HG02943 (cell line): Measurements from ENCODE around the gene JAKMIP2.
"Not testable (repeated sequence)": the region's sequence is repeated elsewhere in the genome, so short reads cannot be mapped to it uniquely, and the experiment has no call there.

Experiments used
- ATAC-seq: cut with Tn5 transposase; IDR thresholded peaks from one replicate; pipeline ENCODE4 v1.9.1; 2021; ENCODE audit warnings: mild to moderate bottlenecking, low read depth, moderate library complexity; ENCODE audit not compliant: unreplicated experiment

Gene JAKMIP2

GRCh38 chr5:147567917-147568598 is 214.5 kb downstream of the JAKMIP2 start:
- no peak for ATAC-seq

DNA sequence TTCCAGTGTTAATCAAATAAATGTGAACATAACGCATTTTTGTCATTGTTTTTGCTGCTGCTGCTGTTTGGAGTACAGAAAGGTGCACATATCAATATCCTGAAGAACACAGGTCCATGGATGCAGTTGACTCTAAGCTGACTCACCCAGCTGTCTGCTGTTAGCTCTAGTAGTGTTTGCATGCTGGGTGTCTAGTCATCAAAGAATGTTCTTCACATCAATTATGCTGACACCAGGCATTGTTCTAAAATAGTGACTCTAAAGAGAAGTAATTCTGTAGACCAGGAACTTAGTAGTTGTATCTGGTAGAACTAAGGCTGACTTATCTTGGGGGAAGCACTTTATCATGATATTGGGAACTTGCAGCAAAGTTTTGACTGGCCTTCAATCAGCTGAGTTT is 217.0 kb downstream of the JAKMIP2 start:
- no peak for ATAC-seq

DNA sequence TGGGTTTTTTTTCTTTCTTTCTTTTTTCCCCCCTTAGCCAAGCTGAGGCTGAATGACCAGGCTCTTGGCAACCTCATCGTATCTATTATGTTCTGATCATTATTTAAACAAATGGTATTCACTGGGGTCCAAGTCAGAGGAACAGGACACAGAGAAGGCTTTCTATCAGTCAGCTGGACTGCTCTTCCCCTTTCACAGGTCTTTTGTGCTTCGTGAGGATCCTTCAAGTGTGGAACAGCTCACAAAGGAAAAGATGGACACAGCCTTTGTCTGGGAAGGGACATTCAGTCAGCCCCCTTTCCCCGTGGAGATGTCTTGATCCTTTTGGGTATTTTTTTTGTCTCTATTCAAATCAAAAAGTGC is 218.4 kb downstream of the JAKMIP2 start:
- no peak for ATAC-seq

GRCh38 chr5:147563466-147564123 is 218.9 kb downstream of the JAKMIP2 start:
- ATAC-seq: no peak

DNA sequence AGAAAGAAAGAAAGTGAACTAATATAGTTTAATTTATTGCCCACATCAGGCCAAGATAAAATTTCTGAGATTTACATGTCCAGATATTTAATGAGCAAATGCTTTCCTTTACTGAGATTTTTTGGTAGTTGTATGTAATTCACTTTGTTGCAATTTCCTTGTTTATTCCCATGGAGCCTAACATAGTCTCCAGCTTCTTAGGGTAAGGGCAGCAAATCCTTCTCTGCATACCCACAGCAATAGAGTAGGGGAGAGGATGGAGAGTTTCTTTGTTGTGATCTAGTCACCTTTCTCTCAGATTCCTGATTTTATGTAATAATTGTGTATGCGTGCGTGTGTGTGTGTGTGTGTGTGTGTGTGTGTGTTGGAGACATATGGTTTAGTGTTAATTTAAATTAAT is 221.1 kb downstream of the JAKMIP2 start:
- no peak for ATAC-seq

DNA sequence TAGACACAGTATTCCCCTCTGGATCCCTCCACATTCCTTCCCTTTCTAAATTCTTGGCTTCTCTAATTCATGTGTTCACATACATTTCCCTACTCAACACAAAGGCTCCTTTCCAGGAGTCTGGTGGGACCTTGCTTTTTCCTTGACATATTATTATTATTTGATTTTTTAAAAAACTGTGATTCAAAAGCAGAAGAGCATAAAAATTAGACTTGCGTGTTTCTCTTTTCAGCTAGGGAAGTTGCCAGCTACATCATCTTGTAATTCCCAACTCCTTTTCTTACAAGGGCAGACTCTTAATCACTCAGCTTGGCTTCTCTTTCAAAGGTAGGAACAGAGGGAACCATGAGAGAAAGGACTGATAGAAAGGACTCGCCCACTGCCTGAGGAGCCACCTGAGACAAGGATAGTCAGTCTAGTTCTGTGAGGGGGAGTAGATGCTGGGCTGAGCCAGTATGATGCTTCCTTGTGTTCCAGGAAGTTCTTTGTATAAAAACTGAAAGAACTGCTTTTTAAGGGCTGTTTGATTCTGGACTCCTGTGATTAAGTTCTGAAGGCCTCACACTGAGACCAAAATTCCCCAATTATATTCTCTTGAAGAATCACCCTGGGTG is 221.7 kb downstream of the JAKMIP2 start:
- ATAC-seq: no peak

DNA sequence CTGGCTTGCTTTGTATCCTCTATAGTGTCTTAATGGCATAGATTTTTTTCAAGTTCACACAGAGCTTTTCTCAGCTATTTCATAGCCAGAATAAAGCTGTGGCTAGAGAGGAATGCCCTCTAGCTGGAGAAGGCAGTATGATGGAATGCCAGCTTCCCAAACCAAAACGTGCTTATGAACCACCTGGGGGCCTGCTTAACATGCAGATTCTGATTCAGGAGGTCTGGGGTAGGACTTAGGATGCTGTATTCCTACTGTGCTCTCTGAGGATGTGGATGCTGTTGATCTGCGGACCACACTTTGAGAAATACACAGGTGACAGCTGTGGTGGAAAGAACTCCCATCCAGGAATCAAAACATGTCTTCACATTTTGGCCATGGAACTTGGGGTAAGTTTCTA is 222.8 kb downstream of the JAKMIP2 start:
- no peak for ATAC-seq

GRCh38 chr5:147558826-147559225 is 223.7 kb downstream of the JAKMIP2 start:
- no peak for ATAC-seq

GRCh38 chr5:147557876-147558745 is 224.4 kb downstream of the JAKMIP2 start:
- ATAC-seq: no peak

DNA sequence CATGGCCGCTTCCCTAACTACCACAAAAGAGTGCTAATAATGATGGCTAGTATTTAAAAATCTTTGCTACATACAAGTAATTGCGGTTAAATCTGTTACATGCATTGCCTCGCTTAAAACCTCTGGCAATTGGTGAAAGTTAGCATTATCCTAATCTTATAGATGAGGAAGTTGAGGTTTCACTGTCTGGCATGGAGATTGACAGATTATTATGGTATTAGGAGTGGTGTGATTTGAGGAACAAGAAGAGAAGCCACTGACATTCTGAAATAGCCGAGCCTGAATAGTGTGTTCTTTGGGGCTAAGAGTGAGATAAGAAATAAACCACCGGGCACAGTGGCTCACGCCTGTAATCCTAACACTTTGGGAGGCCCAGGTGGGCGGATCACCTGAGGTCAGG is 227.4 kb downstream of the JAKMIP2 start:
- ATAC-seq: no peak

DNA sequence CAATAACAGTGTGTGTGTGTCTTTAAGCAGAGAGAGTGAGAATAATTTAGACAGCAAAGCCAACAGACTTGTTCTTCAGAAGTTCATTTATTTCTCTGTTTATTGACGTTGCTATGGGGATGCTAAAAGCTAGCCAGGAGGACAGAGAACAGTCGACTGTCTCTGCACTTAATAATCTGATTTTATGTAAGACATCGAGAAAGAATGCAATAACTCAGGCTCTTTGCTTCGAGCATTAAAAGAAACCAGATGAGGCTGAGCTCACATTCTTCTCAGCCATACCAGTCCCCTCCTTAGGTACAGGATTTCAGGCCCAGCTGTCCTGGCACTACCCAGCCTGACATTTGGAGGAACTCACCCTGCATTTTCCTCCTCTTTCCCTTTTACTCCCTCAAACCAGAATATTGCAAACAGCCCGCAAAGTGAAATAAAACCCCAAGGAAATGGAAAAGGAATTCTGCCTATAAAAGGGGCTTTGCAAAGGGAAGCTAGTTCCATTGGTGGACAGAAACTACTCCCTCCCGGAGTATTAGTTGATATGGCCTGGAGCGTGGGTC is 228.2 kb downstream of the JAKMIP2 start:
- ATAC-seq: no peak

DNA sequence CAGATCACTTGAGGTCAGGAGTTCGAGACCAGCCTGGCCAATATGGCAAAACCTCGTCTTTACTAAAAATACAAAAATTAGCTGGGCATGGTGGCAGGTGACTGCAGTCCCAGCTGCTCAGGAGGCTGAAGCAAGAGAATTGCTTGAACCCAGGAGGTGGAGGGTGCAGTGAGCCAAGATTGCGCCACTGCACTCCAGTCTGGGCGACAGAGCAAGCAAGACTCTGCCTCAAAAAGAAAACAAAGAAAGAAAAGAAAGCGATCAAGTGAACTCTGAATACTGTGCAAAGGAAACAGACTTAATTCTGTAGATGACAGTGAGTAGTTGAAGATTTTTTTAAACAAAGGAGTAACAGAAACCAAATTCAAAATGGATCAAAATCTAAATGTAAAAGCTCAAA is 228.7 kb downstream of the JAKMIP2 start:
- ATAC-seq: not testable (repeated sequence)

DNA sequence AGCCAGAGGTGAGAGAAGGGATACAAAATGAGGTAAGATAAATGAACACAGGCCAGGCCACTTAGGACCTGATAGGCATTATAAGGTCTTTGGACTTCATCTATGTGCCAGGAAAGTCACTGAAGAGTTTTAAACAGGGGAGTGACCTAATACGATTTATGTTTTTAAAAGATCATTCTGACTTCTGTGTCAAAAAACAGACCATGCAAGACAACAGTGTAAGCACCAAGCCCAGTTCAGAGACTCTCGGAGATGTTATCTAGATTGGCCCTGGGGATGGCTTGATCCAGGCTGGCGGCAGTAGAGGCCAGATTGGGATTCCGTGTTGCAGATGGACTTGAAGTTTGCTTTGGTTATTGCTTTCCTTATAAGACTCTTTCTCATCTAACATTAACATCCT is 229.6 kb downstream of the JAKMIP2 start:
- ATAC-seq: no peak

DNA sequence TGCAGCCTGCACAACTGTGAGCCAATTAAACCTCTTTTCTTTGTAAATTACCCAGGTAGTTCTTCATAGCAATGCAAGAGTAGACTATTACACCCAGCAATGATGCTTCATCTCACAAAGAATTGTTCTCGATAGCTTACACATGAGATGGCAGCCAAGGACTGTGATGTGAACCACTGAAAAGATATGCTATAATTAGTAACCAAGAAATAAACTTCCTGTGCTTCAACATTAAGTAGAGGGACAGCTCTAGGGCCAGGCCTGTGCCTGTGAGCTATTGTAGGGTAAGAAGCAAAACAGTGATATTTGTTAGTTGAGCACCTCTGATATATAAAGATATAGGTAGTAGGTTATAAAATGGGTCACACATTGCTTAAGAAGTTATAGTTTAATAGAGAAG is 230.9 kb downstream of the JAKMIP2 start:
- no peak for ATAC-seq

DNA sequence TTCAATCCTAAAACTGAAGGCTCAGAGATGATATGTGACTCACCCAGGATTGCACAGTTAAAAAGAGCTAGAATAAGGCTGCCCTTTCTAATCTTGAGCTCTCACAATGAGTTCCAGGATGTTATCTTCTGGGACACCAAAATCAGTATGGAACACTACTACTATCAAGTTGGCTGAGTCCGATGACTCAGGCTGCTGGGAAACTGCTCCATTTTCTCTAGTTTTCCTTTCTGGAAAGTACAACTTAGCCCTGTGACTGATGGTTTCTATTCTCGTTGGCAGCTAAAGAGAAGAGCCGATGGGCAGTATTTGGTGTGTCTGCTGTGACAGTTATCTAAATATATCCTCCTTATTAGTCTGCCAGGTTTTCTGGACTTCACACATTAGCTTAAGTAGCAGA is 234.8 kb downstream of the JAKMIP2 start:
- no peak for ATAC-seq

DNA sequence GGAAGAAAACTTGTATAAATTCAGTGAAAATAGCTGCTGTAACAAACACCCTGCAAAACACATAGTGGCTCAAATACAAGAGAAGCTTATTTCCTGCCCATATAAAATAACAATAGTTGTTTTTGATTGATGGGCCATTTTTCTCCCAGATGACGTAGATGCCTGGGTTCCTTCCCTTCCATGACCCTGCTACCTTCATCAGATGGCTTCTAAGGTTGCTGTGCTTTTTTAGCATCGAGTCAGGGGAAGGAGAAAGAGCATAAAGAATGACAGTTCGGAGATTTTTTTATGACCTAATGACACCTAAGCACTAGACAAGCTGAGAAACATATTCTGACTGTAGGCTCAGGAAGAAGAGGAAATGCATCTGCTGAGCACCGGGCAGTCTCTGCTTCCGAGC is 238.0 kb downstream of the JAKMIP2 start:
- ATAC-seq: no peak

DNA sequence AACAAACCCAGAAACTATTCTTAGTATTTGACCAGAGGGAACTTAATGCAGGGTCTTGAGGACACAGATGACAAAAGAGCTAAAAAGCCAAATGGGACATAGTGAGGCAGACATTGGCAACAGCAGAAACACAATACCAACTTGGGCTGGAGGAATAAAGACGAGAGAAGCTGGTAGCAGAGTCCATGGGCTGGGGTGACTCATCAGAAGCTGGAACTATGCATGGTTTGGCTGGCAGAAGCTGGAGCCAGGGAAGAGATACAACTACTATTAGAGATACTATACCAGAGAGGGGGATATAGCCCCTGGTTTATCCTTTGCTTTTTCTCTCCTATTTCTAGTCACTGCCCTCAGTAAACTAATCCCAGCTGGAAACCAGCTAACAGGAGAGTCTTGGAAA is 243.5 kb downstream of the JAKMIP2 start:
- no peak for ATAC-seq

DNA sequence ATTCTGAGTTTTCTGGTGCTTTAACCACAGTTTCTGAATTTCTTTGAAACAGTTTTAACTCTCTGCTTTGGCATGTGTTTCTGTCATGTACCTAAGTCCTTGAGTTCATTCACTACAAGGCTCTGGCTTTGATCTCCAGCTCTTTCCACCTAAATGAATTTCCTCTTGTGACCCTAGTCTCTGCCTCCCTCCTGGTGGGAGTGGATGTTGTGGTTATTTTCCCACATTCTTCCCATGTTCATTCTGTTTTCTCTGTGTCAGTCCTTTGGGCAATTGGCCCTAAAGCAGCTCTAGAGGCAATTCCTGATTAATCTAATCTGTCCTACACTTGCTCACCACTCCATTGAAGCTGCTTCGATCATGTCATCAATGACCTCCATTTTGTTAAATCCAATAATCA is 244.3 kb downstream of the JAKMIP2 start:
- no peak for ATAC-seq
